ENCODE measurements around the gene MSMP. TPM values are rescaled to one million over a fixed set of nuclear protein-coding genes. Genes with fewer than 3 reads are reported as not detected.
A peak's percentile ranks its signal among the peaks of the same experiment; 100 is the strongest.

Gene MSMP
- total RNA-seq, 2 donors from 2014 or later: 2.1 TPM; not detected in 1

DNA sequence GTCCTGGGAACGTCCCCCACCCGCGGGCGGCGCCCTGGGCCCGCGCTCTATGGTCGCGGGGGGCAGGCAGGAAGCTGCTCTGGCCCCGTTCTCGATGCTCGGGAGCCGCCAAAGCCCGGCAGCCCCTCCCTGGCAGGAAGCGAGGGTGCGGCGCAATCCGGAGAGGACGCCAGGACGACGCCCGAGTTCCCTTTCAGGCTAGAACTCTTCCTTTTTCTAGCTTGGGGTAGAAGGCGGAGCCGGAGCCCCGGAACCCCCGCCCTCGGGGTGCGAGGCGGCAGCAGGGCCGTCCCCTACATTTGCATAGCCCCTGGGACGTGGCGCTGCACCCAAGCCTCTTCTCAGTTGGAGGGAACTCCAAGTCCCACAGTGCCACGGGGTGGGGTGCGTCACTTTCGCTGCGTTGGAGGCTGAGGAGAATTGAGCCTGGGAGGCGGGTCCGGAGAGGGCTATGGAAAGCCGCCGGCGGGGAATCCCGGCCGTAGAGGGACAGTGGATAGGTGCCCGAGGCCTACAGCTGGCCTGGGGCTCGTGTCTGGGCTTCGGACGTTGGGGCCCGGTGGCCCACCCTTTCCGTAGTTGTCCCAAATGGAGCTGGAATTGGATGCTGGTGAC is 21.8 kb downstream of the MSMP start, which contains the start of the genes CREB3 and TLN1:
Gene CREB3 (plus strand): TSS at position 482 of the 615 bp plus-strand sequence. CDS start 107 bp downstream, at position 589.
Gene TLN1 (minus strand): TSS at position 11 of the 615 bp plus-strand sequence. CDS start 6,501 bp downstream, outside the sequence.
- DNase-seq: peak; percentile 99
- intact Hi-C loops (cut with DNase I): loop anchor here (5.0 kb wide), 1 partner anchor 70 kb away; no protein-coding TSS in a partner anchor
- Histone ChIP-seq H3K36me3 (peaks cover 16% of the 10 kb centered on the region), H3K4me1 (peaks cover 19% of the 10 kb centered on the region), H3K9ac (ENCODE audit: low read depth in 2 of 2, low read length in 2 of 2) (peak within 1 kb of the TSS; percentile 95 to 96), H3K27ac (peak within 1 kb of the TSS; percentile 97), H3K4me3 (peak within 1 kb of the TSS; percentile 82), H3K9me3 (no peaks in the 10 kb centered on the region), H3K27me3 (no peaks in the 10 kb centered on the region)
- TF ChIP-seq, protein P1, sequence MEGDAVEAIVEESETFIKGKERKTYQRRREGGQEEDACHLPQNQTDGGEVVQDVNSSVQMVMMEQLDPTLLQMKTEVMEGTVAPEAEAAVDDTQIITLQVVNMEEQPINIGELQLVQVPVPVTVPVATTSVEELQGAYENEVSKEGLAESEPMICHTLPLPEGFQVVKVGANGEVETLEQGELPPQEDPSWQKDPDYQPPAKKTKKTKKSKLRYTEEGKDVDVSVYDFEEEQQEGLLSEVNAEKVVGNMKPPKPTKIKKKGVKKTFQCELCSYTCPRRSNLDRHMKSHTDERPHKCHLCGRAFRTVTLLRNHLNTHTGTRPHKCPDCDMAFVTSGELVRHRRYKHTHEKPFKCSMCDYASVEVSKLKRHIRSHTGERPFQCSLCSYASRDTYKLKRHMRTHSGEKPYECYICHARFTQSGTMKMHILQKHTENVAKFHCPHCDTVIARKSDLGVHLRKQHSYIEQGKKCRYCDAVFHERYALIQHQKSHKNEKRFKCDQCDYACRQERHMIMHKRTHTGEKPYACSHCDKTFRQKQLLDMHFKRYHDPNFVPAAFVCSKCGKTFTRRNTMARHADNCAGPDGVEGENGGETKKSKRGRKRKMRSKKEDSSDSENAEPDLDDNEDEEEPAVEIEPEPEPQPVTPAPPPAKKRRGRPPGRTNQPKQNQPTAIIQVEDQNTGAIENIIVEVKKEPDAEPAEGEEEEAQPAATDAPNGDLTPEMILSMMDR (IDR thresholded peaks at IDR 0.05): no peak

DNA sequence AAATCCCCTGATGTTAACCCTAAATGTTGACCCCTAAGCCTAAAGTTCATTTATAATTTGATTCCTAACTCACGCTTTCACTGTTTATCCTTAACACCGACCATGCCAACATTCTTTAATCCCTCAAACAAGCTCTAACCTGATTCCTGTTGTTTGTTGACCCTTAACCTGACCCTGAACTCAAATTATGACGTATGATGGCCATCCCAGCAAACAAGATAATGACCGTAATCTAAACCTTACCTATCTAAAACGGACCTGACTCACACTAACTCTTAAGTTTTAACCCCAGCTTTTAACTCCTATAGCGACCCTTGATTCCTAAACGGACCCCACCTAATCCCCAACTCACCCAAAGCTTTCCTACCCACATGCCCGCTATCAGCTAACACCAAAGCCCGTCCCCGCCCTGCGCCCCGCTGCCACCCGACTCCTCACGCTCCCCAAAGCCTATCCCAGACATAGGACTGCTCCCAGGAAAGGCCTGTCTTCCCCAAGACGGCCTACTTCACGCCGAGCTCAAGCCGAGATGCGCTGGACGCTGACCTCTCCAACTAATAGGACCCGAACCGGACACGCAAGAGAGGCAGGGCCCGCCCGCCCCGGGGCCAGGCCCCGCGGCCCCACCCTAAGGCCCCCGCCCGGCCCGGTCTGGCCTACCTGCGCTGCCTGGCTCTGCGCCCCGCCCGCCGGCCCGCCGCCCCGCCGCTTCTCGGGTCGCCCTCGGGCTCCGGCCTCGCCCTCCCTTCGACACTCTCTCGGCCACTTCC is 22.5 kb downstream of the MSMP start:
- Histone ChIP-seq H3K27ac (peak overlapping the region; percentile 97), H3K4me3 (peak overlapping the region; percentile 82), H3K36me3 (peaks cover 9% of the 10 kb centered on the region), H3K4me1 (peaks cover 19% of the 10 kb centered on the region), H3K9ac (ENCODE audit: low read depth in 2 of 2, low read length in 2 of 2) (peak overlapping the region; percentile 95 to 96), H3K27me3 (no peaks in the 10 kb centered on the region), H3K9me3 (no peaks in the 10 kb centered on the region)
- no peak for DNase-seq
- TF ChIP-seq, protein P1 (IDR thresholded peaks at IDR 0.05): no peak
- intact Hi-C loops (cut with DNase I): loop anchor here (5.0 kb wide), 1 partner anchor 69 kb away; no protein-coding TSS in a partner anchor

DNA sequence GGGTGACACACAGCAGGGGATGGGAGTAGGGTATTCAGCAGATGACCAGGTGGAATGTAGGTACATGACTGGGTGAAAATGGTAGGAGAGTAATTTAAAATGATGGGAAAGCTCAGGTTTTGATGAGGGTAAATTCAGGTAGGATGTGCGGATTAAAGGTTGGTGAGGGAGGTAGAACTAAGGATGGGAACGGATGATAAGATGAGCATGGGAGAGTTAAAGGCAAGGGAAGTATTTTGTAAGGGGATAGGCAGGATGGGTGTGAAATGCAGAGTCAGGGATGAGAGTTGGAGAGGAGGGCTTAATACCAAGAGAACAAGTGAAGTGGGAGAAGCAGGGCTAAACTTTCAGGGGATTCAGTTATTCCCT is 23.6 kb downstream of the MSMP start:
- Histone ChIP-seq H3K36me3 (peaks cover 4% of the 10 kb centered on the region), H3K4me1 (peaks cover 19% of the 10 kb centered on the region), H3K9me3 (no peaks in the 10 kb centered on the region), H3K4me3 (peak overlapping the region; percentile 82), H3K27me3 (no peaks in the 10 kb centered on the region), H3K9ac (ENCODE audit: low read depth in 2 of 2, low read length in 2 of 2) (peak overlapping the region; percentile 12 to 95), H3K27ac (peak overlapping the region; percentile 97)
- no peak for DNase-seq
- TF ChIP-seq, protein P1 (IDR thresholded peaks at IDR 0.05): no peak
- intact Hi-C loops (cut with DNase I): loop anchor here (5.0 kb wide), 1 partner anchor 68 kb away; no protein-coding TSS in a partner anchor

DNA sequence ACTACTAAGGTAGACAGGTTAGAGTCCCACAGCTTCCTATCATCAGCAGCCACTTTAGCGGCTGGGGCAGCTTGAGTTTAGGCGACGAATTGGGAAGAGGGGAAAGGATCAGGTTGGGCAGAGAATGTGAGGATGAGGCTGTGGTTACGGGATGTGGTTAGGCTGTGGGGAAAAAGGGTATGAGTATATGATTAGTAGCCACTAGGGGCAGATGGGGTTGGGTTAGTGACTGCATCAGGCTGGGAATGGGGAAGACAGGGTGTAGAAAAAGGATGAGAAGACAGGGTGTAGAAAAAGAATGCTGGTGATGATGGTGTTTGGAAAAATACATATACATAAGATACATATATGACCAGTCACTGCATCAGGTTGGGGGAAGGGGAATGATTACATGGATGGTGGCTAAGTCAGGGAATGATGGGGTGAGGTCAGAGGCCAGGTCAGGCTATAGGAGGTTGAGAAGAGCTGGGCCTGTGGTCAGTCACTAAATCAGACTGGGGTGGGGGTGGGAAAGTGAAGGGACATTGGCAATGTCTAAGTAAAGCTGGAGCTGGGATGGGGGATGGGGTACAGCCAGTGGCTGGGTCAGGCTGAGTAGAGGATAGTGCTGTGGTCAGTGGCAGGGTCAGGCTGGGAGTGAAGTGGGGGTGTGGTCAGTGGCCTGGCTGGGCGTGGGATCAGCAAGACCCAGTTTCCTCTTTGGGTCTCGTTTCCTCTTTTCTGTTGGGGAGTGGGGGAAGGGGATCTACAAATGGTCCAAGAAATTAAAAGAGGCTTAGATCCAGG is 24.2 kb downstream of the MSMP start:
- peak overlapping the region in 1 of 2 donors; percentile 95 for H3K9ac ChIP-seq (ENCODE audit: low read depth in 2 of 2, low read length in 2 of 2)
- peaks cover 1% of the 10 kb centered on the region for H3K36me3 ChIP-seq
- DNase-seq: peak; percentile 55
- intact Hi-C loops (cut with DNase I): loop anchor here (5.0 kb wide), 1 partner anchor 68 kb away; no protein-coding TSS in a partner anchor
- TF ChIP-seq, protein P1 (IDR thresholded peaks at IDR 0.05): peak; percentile 50
- H3K4me1 ChIP-seq: peaks cover 19% of the 10 kb centered on the region
- no peaks in the 10 kb centered on the region for H3K9me3 ChIP-seq
- no peaks in the 10 kb centered on the region for H3K27me3 ChIP-seq
- H3K27ac ChIP-seq: peak overlapping the region; percentile 97
- peak overlapping the region; percentile 82 for H3K4me3 ChIP-seq

DNA sequence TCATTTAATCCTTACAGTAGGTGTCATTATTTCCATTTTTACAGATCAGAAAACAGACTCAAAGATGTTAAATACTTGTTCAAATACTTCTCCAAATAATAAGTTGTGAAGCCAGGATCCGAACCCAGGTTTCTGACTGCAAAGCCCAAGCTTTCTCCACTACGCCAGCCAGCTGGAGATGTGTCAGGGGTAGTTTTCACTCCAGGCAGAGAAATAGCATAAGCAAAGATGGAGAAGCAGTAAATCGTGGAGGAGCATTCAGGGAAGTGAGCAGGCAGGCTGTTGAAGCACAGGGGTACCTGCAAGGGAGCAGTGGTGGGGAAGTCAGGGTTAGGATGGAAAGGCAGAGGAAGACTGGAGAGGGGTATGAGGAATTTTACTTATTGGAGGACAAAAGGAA is 25.0 kb downstream of the MSMP start:
- Histone ChIP-seq H3K9me3 (no peaks in the 10 kb centered on the region), H3K4me3 (peak overlapping the region; percentile 9), H3K27me3 (no peaks in the 10 kb centered on the region), H3K36me3 (peaks cover 9% of the 10 kb centered on the region), H3K9ac (ENCODE audit: low read depth in 2 of 2, low read length in 2 of 2) (peak overlapping the region; percentile 27 to 95), H3K27ac (peak overlapping the region; percentile 97), H3K4me1 (peaks cover 14% of the 10 kb centered on the region)
- intact Hi-C loops (cut with DNase I): no loop called here
- TF ChIP-seq, protein P1 (IDR thresholded peaks at IDR 0.05): no peak
- DNase-seq: no peak
